ENCODE results near the gene TLR2. TPM values are rescaled to one million over a fixed set of nuclear protein-coding genes. Genes with fewer than 3 reads are reported as not detected.
A peak's percentile ranks its signal among the peaks of the same experiment; 100 is the strongest.

Gene TLR2
- total RNA-seq, 6 donors from 2014 or later = 34.8 to 104 (median 91.2) TPM

- no peak overlapping the region for H3K4me3 ChIP-seq
- H3K27ac ChIP-seq = no peak overlapping the region
- H3K9me3 ChIP-seq = no peaks in the 10 kb centered on the region
- no peak for DNase-seq
- H3K36me3 ChIP-seq = no peaks in the 10 kb centered on the region
- H3K27me3 ChIP-seq = no peaks in the 10 kb centered on the region
- peaks cover 0 to 3% (median 0%) of the 10 kb centered on the region in 4 donors for H3K4me1 ChIP-seq
- WGBS, 2 donors = 75 to 86% methylated on average over 2 of the region's 2 CpGs
- TF ChIP-seq POLR2AphosphoS5 (IDR thresholded peaks at IDR 0.05) = no peak
- TF ChIP-seq POLR2A (IDR thresholded peaks at IDR 0.05) = no peak
- TF ChIP-seq EP300 (IDR thresholded peaks at IDR 0.05) = no peak
- TF ChIP-seq CTCF (IDR thresholded peaks at IDR 0.05) = no peak
- no peak for ATAC-seq (ENCODE audit: low FRiP score in 2 of 2)
These were observed 45.8 kb downstream of the TLR2 start for GRCh38 chr4:153729895-153730294.

- H3K27ac ChIP-seq = no peak overlapping the region
- no peak overlapping the region for H3K4me3 ChIP-seq
- ATAC-seq (ENCODE audit: low FRiP score in 2 of 2) (no peak), DNase-seq (no peak)
- H3K27me3 ChIP-seq = no peaks in the 10 kb centered on the region
- 39 to 43% methylated on average over 3 of the region's 3 CpGs for WGBS, 2 donors
- TF ChIP-seq EP300 (IDR thresholded peaks at IDR 0.05) (no peak), POLR2AphosphoS5 (IDR thresholded peaks at IDR 0.05) (no peak), CTCF (IDR thresholded peaks at IDR 0.05) (no peak), POLR2A (IDR thresholded peaks at IDR 0.05) (no peak)
- no peaks in the 10 kb centered on the region for H3K9me3 ChIP-seq
- H3K36me3 ChIP-seq = no peaks in the 10 kb centered on the region
- H3K4me1 ChIP-seq = peaks cover 0 to 3% (median 0%) of the 10 kb centered on the region in 4 donors
These were observed 47.2 kb downstream of the TLR2 start for GRCh38 chr4:153731239-153731638.

GRCh38 chr4:153733751-153734448 lies 49.8 kb downstream of the TLR2 start:
- Histone ChIP-seq H3K36me3 (no peaks in the 10 kb centered on the region), H3K9me3 (no peaks in the 10 kb centered on the region), H3K27ac (no peak overlapping the region), H3K27me3 (no peaks in the 10 kb centered on the region), H3K4me3 (no peak overlapping the region), H3K4me1 (peaks cover 0 to 3% (median 0%) of the 10 kb centered on the region in 4 donors)
- DNase-seq = no peak
- ATAC-seq (ENCODE audit: low FRiP score in 2 of 2) = no peak
- TF ChIP-seq EP300 (IDR thresholded peaks at IDR 0.05) = no peak
- TF ChIP-seq POLR2A (IDR thresholded peaks at IDR 0.05) = no peak
- no peak for TF ChIP-seq CTCF (IDR thresholded peaks at IDR 0.05)
- no peak for TF ChIP-seq POLR2AphosphoS5 (IDR thresholded peaks at IDR 0.05)
- 75% methylated on average over 4 of the region's 4 CpGs for WGBS, 2 donors

- Histone ChIP-seq H3K4me3 (no peak overlapping the region), H3K36me3 (no peaks in the 10 kb centered on the region), H3K9me3 (peaks cover 0 to 6% (median 0%) of the 10 kb centered on the region in 4 donors), H3K4me1 (peaks cover 0 to 3% (median 0%) of the 10 kb centered on the region in 4 donors), H3K27me3 (no peaks in the 10 kb centered on the region), H3K27ac (no peak overlapping the region)
- no peak for TF ChIP-seq EP300 (IDR thresholded peaks at IDR 0.05)
- ATAC-seq (ENCODE audit: low FRiP score in 2 of 2) (no peak), DNase-seq (no peak)
These were observed 51.9 kb downstream of the TLR2 start for GRCh38 chr4:153735906-153736461.

GRCh38 chr4:153741541-153741940 lies 57.5 kb downstream of the TLR2 start:
- Histone ChIP-seq H3K4me1 (no peaks in the 10 kb centered on the region), H3K27ac (no peak overlapping the region), H3K4me3 (no peak overlapping the region), H3K9me3 (peaks cover 0 to 6% (median 0%) of the 10 kb centered on the region in 4 donors), H3K36me3 (no peaks in the 10 kb centered on the region), H3K27me3 (no peaks in the 10 kb centered on the region)
- ATAC-seq (ENCODE audit: low FRiP score in 2 of 2) (peak in 1 of 2 donors; percentile 53), DNase-seq (no peak)
- 67 to 76% methylated on average over 2 of the region's 2 CpGs for WGBS, 2 donors
- TF ChIP-seq POLR2A (IDR thresholded peaks at IDR 0.05) (no peak), EP300 (IDR thresholded peaks at IDR 0.05) (no peak), POLR2AphosphoS5 (IDR thresholded peaks at IDR 0.05) (no peak), CTCF (IDR thresholded peaks at IDR 0.05) (no peak)
